GM18909 (cell line): ENCODE data around the gene GSTM2.
"Not testable (repeated sequence)": the region's sequence is repeated elsewhere in the genome, so short reads cannot be mapped to it uniquely, and the experiment has no call there.

ENCODE experiments used
- ATAC-seq: cut with Tn5 transposase; IDR thresholded peaks from one replicate; pipeline ENCODE4 v1.9.1; 2021; ENCODE audit warnings: mild to moderate bottlenecking; ENCODE audit not compliant: unreplicated experiment, poor library complexity

GSTM2 gene

DNA sequence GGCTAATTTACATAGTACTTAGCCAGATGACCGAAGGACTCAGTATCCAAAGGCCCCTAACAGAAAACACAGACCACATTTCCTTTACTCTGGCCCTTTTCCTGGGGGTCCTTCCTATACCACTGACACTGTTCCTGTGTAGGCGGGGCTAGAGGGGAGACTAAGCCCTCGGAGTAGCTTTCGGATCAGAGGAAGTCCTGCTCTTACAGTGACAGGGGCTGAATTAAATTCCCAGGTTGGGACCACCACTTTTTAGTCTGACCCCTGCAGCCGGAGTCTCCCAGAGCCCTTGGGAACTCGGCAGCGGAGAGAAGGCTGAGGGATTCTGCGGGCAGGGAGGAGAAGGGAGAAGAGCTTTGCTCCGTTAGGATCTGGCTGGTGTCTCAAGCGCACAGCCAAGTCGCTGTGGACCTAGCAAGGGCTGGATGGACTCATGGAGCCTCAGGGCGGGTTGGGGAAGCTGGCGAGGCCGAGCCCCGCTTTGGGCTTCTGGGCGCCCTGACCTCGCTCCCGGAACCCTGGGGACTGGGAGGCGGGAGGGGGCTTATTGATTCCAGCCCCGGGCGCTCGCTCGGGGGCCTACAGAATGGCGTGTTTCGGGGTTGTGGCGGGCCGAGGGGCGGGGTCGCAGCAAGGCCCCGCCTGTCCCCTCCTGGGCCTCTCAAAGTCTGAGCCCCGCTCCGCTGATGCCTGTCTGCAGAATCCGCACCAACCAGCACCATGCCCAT is 43.9 kb downstream of the GSTM2 start, which contains the start of gene GSTM5:
Gene GSTM5, plus strand, starts transcription at position 659 of the 728 bp plus-strand sequence. Its CDS starts 62 bp downstream, at position 721.
- not testable (repeated sequence) for ATAC-seq

DNA sequence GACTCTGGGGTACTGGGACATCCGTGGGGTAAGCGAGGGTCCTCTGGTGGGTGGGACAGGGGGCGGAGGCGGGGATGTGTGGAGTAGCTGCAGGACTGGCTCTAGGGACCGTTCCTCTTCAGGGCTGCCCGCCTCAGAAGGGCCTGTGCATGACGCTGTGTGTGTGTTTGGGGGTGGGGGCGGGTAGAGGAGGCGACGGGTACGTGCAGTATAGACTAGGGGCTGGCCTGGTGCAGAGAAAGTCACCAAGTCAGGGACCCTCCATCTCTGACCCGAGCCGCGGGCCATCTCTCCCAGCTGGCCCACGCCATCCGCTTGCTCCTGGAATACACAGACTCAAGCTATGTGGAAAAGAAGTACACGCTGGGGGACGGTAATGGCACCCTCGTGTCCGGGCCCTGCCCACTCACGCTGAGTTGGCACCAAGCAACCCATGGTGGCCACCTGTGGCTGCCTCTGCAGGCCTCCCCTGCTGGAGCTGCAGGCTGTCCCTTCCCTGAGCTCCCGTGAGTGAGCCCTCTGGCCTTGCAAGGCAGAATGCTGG is 44.5 kb downstream of the GSTM2 start:
- ATAC-seq: no peak

DNA sequence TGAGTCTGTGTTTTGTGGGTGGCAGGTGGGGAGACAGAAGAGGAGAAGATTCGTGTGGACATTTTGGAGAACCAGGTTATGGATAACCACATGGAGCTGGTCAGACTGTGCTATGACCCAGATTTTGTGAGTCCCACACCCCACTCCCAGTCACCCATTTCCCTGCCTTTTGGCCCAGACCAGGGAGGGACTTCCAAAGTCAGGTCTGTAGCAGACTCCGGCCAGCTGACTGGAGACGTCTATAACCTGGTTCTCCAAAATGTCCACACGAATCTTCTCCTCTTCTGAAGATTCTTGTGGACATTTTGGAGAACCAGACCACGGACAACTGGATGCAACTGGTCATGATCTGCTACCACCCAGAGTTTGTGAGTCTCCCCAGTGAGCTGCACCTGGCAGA is 45.8 kb downstream of the GSTM2 start:
- no peak for ATAC-seq

DNA sequence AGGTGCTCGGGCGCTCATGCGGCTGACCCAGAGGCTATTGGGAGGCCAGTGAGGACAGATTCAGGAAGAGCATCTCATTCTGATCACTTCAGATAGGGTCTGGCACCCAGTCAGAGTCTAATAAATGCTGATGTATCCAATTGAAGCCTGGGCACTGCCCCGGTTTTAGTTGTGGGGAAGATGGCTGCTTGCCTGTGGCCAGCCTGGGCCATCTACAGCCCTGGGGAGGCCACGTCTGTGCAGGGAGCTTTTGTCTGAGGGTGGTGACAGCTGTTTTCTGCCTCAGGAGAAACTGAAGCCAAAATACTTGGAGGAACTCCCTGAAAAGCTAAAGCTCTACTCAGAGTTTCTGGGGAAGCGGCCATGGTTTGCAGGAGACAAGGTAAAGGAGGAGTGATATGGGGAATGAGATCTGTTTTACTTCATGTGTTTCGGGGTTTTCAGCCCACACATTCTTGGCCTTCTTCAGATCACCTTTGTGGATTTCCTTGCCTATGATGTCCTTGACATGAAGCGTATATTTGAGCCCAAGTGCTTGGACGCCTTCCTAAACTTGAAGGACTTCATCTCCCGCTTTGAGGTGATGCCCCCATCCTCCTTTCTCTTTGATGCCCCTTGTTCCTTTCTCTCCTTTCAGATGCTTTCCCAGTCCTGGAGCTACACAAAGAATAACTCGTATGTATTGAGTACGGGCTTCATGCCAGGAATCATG is 47.0 kb downstream of the GSTM2 start:
- ATAC-seq: no peak

DNA sequence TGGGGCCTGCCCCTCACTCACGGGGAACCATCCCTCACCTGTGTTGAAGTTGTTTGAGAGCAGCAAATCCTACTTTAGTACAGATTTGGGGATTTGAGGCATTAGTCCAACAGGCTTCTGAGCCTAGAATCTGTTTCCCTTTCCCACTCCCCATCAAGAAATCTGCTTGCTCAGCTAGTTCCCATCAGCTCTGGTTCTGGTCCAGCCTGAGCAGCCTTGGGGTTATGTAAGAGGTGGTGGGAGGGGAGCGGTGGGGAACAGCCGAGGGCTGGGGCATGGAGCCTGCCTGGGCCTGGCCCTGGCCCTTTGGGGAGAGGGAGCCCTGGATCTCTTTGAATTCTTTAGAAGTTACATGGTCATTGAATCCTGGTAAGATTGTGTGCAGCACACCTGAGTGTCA is 48.3 kb downstream of the GSTM2 start:
- no peak for ATAC-seq

DNA sequence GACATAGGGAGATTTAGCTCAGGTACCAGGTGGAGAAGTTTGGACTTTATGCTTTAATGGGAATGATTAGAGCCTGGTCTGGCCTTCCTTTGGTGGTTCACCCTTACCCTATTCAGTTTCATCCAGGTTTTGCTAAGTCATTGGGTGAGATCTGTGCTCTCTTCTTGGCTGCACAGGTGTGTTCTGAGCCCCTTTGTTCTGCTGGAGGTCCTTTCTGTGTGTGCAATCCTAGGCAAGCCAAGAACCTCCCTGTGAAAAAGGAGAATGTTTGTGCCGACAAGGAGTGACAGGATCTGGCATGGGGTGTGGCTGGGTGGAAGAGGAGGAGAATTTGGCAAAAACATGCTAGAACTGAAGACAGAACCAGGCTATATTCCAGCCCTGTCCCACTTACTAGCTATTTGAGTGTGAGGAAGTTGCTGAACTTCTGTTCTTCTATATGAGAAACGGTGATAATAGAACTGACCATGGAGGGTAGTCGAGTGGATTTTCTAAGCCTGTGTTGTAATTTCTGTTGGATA is 48.8 kb downstream of the GSTM2 start:
- ATAC-seq: no peak

DNA sequence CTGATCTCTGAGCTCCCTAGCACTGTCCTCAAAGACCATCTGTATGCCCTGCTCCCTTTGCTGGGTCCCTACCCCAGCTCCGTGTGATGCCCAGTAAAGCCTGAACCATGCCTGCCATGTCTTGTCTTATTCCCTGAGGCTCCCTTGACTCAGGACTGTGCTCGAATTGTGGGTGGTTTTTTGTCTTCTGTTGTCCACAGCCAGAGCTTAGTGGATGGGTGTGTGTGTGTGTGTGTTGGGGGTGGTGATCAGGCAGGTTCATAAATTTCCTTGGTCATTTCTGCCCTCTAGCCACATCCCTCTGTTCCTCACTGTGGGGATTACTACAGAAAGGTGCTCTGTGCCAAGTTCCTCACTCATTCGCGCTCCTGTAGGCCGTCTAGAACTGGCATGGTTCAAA is 49.9 kb downstream of the GSTM2 start:
- no peak for ATAC-seq

DNA sequence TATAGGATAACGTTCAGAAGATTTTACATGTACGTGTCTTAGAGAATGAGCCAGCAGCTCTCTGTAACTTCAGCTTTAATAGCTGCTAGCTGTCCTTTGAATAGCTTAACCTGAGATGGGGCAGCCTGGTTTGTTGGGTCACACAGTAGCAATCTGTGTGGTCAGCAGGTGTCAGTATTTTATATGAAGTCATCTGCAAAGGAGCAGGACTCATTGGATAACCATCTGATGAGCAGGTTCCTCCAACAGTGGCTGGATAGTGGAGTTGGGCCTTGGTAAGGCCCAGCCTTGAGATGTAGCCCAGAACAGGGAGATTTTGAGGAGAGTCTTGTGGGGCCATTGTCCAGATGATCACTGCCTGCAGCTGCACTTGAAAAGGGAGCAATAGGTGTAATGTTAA is 50.6 kb downstream of the GSTM2 start:
- ATAC-seq: no peak

DNA sequence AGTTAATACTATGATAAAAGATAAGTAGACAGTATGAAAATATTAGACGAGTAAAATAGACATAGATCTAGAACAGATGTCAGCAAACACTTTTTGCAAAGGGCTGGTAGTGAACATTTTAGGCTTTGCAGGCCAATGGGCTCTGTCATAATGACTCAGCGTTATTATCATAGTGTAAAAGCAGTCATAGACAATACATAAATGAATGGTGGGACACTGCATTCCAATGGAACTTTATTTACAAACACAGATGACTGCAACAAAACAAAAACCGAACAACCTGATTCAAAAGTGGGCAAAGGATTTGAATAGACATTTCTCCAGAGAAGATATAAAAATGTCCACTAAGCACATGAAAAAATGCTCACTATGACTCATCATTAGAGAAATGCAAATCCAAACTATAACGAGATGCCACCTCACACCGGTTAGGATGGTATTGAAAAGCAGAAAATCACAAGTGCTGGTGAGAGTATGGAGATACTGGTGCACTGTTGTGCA is 51.5 kb downstream of the GSTM2 start:
- no peak for ATAC-seq

DNA sequence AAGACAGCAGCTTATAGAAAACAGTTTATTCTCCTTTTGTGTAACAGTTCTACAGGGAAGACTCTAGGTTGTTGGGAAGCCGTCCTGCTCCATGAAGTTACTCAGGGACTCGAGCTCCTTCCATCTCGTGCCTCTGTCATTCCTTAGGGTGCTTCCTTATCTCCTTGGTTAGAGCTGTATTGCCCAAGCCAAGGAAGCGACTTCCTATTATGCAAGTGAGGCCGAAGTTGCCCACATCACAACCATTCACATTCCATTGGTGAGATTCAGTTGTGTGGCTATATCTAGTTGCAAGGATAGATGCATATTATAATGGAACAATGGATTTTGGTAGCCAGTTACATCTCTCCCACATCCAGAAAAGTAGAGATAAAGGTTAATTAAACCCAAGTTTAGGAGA is 53.2 kb downstream of the GSTM2 start:
- ATAC-seq: no peak

DNA sequence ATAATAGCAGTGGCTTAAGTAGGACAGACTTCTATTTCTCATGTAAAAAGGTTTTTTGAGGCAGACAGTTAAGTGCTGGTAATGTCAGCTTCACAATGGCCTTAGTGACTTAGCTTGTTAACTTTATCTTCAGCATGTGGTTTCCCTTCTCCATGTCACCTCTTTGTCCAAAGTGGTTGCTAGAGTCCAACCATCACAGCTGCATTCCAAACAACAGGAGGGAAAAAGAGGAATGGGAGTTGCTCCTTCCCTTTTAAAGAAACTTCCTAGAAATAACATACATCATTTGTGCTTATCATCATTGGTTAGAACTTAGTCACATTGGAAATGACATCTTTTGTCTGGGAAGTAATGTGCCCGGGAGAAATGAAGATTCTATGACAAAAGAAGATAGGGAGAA is 54.1 kb downstream of the GSTM2 start:
- no peak for ATAC-seq

DNA sequence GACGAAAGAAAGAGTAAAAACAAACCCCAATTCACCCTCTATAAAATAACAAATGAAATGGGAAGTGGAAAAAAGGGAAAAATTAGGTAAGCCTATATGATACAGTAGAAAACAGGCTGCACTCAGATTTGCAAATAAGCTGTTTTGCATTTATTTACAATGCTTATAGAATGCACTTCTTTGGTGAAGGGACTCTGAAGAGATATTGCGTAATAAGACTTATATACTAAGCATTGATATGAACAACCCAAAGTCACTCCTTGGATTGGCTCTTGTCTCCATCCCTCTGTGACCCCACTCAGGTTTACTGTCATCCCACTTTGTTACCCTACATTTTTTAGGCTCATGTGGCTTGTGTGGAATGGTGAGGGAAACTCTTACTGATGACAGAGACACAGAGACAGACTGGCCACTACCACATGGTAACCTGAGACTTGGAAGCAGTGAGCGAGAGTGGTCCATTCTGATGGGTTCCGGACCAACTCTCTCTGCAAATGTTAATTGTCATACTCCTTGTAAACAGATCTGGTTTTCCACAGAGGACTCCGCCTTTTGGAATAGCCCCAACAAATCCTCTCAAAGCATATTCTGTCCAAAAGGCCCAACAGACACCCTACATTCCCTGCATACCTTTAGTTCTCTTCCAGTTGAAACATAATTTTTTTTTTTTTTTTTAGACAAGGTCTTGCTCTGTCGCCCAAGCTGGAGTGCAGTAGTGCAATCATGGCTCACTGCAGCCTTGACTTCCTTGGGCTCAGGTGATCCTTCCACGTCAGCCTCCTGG is 55.2 kb downstream of the GSTM2 start:
- no peak for ATAC-seq
